Right forelimb (tissue), 1 donor: Measurements from ENCODE around the gene CDK18.
"Not testable (repeated sequence)": the region's sequence is repeated elsewhere in the genome, so short reads cannot be mapped to it uniquely, and the experiment has no call there.

Experiments used
- DNase-seq: peaks from one replicate; pipeline ENCODE4 v3.0.0-alpha.2; 2018

The CDK18 gene

GRCh38 chr1:205481218-205481617 is 23.3 kb upstream of the CDK18 start:
- no peak for DNase-seq

GRCh38 chr1:205481629-205482151 is 22.8 kb upstream of the CDK18 start:
- no peak for DNase-seq

DNA sequence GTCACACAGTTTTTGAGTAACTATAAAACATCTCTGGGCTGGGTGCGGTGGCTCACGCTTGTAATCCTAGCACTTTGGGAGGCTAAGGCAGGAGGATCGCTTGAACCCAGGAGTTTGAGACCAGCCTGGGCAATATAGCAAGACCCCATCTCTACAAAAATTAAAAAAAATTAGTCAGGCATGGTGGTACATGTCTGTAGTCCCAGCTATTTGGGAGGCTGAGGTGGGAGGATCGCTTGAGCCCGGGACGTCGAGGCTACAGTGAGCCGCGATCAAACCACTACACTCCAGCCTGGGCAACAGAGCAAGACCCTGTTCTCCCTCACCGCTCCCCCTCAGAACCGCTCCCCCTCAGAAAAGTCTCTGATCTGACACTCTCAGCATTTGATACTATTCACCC is 21.9 kb upstream of the CDK18 start:
- DNase-seq: not testable (repeated sequence)

DNA sequence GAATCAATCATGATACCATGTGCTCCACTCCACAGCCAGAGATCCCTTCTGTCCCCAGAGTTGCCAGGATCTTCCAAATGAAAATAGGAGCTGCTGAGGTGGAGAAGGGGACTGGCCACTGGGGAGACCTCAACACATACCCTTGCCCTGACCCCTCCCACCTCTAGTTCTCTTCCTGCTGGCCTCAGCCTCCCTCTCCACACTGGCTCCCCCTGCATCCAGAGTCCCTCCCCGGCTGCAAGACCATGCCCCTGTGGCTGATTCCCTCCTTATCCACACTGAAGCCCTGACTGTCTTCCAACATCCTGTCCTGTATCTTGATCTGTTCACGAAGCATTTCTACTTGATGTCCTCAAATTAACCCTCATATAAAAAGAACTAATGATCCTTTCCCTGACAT is 21.1 kb upstream of the CDK18 start:
- no peak for DNase-seq

- peak; percentile 74 for DNase-seq
Measured at GRCh38 chr1:205484985-205485967, 19.2 kb upstream of the CDK18 start.

GRCh38 chr1:205486258-205486657 is 18.2 kb upstream of the CDK18 start:
- DNase-seq: no peak

DNA sequence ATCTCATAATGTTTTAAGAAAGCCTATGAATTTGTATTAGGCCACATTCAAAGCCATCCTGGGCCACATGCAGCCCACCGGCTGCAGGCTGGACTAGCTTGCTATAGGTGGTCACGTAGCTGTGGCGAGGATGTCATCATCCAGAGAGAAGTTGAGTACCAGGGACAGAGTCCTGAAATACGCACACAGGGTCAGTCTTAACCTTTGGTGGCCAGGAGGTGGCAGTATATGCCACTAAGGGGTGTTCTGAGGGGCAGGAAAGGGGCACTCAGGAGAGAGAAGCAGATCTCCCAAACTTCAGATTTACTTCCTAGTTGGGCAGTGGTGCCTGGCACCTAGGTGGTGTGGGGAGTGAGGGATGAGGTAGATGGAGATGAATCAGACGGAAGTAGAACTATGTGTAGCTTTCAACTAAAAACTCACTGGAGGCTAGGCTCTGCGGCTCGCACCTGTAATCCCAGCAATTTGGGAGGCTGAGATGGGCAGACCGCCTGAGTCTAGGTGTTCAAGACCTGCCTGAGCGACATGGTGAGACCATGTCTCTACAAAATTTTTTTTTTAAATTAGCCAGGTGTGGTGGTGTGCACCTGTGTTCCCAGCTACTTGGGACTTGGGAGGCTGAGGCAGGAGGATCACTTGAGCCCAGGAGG is 16.3 kb upstream of the CDK18 start:
- no peak for DNase-seq

GRCh38 chr1:205491794-205492193 is 12.7 kb upstream of the CDK18 start:
- no peak for DNase-seq

DNA sequence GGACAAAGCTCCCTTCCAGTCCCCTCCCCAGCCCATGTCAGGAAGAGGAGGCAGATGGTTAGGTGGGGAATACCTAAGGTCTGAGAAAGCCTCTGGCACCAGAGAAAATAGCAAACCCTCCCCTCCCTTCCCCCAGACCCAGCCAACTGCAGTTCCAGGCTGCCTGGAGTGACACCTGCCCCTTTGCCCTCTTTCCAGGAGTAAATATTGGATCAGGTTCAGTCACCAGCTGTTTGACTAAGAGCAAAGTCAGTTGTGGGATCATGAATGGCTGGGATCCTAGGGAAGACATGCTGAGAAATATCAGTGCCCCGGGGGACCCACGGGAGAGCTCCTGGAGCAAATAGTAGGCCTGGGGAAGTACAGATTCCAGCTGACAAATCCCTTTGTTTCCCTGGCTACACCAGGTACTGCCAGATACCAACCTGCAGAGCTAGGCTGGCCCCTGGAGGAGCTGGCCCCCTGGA is 12.2 kb upstream of the CDK18 start:
- no peak for DNase-seq

DNA sequence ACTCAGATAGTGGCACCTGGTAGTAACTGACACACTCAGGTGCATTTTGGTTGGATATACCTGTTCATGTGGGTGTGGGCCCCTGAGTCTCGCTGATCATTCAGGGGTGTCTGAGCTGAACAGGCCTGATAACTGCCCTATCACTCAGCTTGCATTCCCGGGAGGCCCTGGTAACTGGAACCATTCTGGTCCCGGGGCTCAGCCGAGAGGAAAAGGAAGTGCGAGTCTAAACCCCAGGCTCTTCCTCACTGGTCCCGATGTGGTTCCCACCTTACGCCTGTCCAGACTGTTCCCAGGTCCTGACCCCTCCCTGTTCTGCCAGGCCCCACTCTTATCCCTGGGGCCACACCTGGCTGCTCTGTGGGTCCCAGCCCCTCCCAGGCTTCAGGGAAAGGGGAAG is 11.7 kb upstream of the CDK18 start:
- DNase-seq: no peak

DNA sequence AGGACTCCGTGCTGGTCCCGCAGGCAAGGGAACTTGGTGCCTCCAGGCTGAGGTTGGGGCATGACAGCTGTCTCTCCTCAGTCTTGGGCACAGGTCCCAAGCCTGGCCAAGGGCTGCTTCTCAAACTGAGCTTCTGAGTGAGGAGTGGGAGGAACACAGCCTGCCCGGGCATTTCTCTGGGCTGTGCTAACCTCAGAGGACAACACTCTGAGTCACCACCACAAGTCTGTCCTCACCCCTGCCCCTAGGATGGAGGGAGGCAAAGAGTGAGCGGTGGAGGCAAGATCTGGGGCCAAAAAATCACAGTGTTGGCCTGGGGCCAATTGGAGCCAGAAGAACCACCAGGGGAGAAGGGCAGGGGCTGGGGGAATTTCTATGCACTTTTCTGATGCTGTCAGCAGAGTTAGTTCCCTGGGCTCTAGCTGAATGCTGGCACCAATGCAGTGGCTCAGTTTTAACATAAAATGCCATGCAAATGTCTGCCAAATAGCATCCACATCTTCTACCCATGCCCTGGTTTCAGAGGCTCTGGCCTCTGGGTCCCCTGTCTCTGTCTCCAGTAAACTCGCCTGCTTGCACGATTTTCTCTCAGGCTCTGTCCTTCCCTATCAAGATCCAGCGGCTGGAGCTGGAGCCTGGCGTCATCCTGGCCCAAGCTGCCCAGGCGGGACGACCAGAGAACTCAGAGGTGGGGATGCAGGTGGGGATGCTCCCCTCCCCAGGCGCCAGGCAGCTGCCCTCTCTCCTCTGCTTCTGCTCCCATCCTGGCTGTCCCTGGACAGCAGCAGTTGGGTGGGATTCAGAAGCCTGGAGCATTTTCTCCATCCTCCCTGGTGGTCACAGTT is 11.0 kb upstream of the CDK18 start:
- no peak for DNase-seq

GRCh38 chr1:205494115-205494514 is 10.4 kb upstream of the CDK18 start:
- DNase-seq: no peak

DNA sequence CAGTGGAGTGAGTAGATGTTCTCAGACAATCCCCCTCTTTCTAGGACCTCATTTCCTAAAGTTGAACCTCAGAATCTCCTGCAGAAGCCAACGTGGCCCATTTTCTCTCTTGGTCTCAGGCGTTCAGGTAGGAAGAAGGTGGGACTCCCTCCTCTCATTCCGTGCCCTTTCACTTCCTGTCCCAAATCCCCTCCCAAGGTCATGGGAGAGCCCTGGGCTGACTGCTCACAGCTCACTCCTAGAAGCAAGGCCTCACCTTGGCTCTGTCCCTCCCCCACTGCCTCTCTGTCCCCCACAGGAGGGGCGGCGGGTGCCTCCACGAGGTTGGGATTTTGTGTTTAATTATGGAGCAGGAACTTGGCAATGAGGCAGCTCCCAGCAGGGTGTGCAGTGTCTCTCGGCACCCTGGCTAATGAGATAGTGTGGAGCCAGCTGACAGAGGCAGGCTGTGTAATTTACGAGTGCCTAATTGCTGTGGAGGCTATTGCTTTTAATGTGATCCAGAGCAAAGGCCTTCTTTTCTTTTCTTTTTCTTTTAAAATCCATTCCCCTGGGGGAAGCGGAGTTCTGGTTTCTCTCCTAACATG is 9.1 kb upstream of the CDK18 start:
- DNase-seq: no peak

DNA sequence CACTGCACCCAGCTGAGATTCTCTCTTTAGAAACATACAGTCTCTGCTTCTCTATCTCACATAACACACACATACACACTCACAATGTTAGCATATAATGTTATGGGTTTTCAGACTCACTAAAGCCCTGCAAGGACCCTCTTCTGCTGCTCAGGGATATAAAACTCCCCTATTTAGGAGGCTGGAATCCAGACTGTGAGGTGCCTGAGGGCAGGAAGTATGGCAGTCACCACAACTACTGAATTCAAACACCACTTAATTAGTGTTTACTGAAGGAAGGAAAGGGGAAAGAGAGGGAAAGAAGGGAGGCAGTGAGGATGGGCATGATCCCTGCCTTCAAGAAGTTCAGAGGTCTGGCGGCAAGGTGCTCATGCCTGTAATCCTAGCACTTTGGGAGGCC is 7.8 kb upstream of the CDK18 start:
- DNase-seq: no peak

DNA sequence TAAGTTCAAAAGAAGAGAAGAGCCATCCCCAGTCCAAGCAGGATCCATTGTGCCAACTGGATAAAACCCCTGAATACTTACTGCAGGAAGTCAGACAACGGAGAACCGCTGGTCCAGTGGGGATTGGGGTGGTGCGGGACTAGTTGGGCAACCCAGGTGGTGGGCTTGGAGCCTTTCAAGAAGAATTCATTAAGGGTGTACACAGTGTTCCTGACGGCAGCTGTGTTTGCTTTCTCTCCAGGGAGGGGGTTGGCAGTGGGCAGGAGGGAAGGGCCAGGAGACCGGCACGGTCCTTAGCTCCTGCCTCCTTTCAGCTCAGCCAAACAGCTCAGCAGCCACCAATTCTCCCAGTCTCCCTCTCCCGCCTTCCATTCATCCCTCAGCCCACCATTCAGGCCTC is 7.1 kb upstream of the CDK18 start:
- DNase-seq: no peak

- no peak for DNase-seq
Measured at GRCh38 chr1:205499789-205500188, 4.7 kb upstream of the CDK18 start.

DNA sequence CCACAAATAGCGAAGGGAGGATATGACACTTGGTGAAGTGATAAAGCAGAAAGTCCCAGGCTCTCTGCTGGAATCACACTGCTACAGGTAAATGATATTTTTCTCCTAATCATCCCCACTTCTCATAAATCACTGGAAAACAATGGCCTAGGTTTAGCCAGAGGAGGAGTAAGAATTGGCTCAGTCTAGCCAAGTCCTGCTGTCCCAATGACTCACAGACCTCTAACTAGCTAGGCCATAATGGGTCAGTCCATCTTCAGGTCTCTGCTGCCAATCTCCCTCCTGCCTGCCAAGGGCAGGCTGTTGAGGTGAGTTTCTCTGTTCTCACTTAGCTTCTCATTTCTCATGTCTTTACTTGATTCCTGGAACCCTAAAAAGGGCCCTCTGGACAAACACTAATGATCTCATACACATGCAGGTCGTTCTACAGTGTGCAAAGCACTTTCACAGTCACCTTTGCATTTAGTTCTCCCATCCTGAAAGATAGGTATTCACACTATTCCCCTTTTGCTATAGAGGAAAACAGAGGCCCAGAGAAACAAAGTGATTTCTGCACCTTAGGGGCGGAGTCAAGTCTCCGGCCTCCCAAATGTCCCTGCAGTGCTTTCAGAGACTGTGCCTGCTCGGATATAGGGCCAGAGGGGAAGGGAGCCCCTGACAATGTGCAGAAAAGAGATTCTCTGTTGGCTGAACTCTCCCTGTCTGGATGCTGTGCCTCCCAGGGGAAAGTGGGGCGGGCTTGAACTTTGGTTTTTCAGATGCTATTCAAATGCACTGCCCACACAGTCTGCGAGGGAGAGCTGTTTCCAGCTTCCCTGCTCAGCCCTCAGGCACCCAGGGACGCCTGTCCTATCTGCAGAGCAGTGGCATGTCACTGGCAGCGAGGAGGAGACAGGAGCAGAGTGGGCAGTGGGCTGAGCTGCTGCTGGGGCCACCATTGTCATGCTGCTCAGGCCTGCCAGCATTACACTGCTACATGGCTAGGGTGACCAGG is 3.9 kb upstream of the CDK18 start:
- DNase-seq: no peak

GRCh38 chr1:205502111-205502810 is 2.2 kb upstream of the CDK18 start:
- no peak for DNase-seq

- DNase-seq: no peak
Measured at GRCh38 chr1:205502992-205503391, 1.5 kb upstream of the CDK18 start.

DNA sequence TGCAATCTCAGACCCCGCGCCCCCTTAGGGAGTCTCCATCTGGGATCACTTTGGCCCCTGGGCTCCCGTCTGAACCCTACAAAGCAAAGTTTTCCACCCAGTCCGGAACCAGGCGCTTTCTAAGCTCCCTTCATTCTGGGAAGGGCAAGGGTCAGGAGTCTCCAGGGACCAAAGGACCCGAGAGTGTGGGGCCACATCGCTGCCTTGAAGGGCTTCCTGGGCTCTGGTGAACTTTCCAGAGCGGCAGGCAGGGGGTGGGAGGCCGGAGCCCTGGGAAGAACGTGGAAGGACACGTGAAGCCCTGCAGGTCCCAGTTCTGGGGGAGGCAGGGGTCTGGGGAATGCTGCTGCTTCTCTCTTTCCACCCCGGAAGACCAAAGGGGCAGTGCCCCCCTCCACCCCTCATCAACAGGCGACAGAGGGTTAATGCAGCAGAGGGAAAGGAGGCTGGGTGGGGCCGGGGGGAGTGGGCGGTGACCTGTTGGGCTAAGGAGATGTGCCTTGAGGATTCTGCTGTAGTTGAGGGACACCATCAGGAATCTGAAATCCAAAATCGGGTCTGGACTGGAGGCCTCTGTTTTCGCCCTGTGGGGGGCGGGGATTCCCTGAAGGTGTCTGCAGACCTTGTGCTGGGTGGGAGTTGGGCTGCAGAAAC is 734 bp downstream of the CDK18 start:
- no peak for DNase-seq
